Lower leg skin (tissue), 4 donors: ENCODE measurements around the gene TMEM154. TPM values are rescaled to one million over a fixed set of nuclear protein-coding genes. Genes with fewer than 3 reads are reported as not detected.

ENCODE experiments used
- DNase-seq, 2 donors: peaks; one replicate each; pipeline ENCODE4 v3.0.0-alpha.2; 2019; ENCODE audit warnings: low spot score in 2 of 2
- H3K4me3 ChIP-seq: fragments of 200-600 bp; sonication (generic); 2 replicates; pipeline ENCODE4 v1.5.1; 2017; ENCODE audit warnings: mild to moderate bottlenecking, low read depth; ENCODE audit not compliant: poor library complexity, severe bottlenecking
- CTCF ChIP-seq, 3 donors: fragments of 450-650 bp; IDR thresholded peaks; one replicate each; pipeline ENCODE4 v1.5.1; 2016; ENCODE audit warnings: antibody characterized with exemption in 3 of 3, mild to moderate bottlenecking in 3 of 3, moderate library complexity in 2 of 3
- POLR2A ChIP-seq, 2 donors: fragments of 450-650 bp; IDR thresholded peaks; one replicate each; pipeline ENCODE4 v1.6.1; 2016 to 2017; ENCODE audit warnings: antibody characterized with exemption in 2 of 2, mild to moderate bottlenecking in 1 of 2, moderate library complexity in 1 of 2
- WGBS, 2 donors: methylation state at CpG; one replicate each; pipeline ENCODE4 v1.1.5; 2018; 5-methylcytosine and 5-hydroxymethylcytosine counted together
- intact Hi-C: fragments of 100-400 bp; cut with DNase I; formaldehyde crosslinking; loops from one replicate; pipeline ENCODE4 v1.15.0; 2023; ENCODE audit warnings: low total_unique reads
- total RNA-seq, 4 donors: library from RNA; depleted of rRNA; stranded (reverse); fragments of >200 nt; gene quantifications; one replicate each; pipeline ENCODE4 v1.1.0, GENCODE V29; 2016

Gene TMEM154
- total RNA-seq, 4 donors from 2014 or later = 73.1 to 139 (median 97.5) TPM

GRCh38 chr4:152686452-152687013 is 6.7 kb upstream of the TMEM154 start:
- intact Hi-C loops = no loop called here
- no peak for TF ChIP-seq CTCF (IDR thresholded peaks at IDR 0.05)
- no peak for TF ChIP-seq POLR2A (IDR thresholded peaks at IDR 0.05)
- no peak overlapping the region for H3K4me3 ChIP-seq
- no peak for DNase-seq
- 62 to 67% methylated on average over 8 of the region's 8 CpGs for WGBS, 2 donors

- DNase-seq = no peak
- intact Hi-C loops = no loop called here
- TF ChIP-seq CTCF (IDR thresholded peaks at IDR 0.05) (no peak), POLR2A (IDR thresholded peaks at IDR 0.05) (no peak)
- 77 to 81% methylated on average over 2 of the region's 2 CpGs for WGBS, 2 donors
- no peak overlapping the region for H3K4me3 ChIP-seq
Measured at GRCh38 chr4:152684587-152684986, 4.8 kb upstream of the TMEM154 start.

GRCh38 chr4:152684007-152684406 is 4.2 kb upstream of the TMEM154 start:
- TF ChIP-seq POLR2A (IDR thresholded peaks at IDR 0.05) = no peak
- no peak for TF ChIP-seq CTCF (IDR thresholded peaks at IDR 0.05)
- no peak overlapping the region for H3K4me3 ChIP-seq
- no peak for DNase-seq
- WGBS, 2 donors = 69 to 73% methylated on average over 3 of the region's 3 CpGs
- intact Hi-C loops = no loop called here

- 66 to 68% methylated on average over 9 of the region's 9 CpGs for WGBS, 2 donors
- intact Hi-C loops = no loop called here
- DNase-seq = no peak
Measured at GRCh38 chr4:152682143-152682941, 2.5 kb upstream of the TMEM154 start.

GRCh38 chr4:152680988-152681603 is 1.3 kb upstream of the TMEM154 start:
- 50 to 56% methylated on average over 8 of the region's 8 CpGs for WGBS, 2 donors
- DNase-seq = no peak
- TF ChIP-seq CTCF (IDR thresholded peaks at IDR 0.05) = no peak
- TF ChIP-seq POLR2A (IDR thresholded peaks at IDR 0.05) = no peak
- no peak overlapping the region for H3K4me3 ChIP-seq
- intact Hi-C loops = no loop called here

More at GRCh38 chr4:152682143-152682941, 2.5 kb upstream of the TMEM154 start:
- TF ChIP-seq POLR2A (IDR thresholded peaks at IDR 0.05) (no peak), CTCF (IDR thresholded peaks at IDR 0.05) (no peak)
- no peak overlapping the region for H3K4me3 ChIP-seq
